Embryonic facial prominence (tissue), 1 donor: ENCODE data around the gene SURF4.

Experiments
- DNase-seq: peaks from one replicate; pipeline ENCODE4 v3.0.0-alpha.2; 2016; ENCODE audit errors: extremely low spot score

Gene SURF4

GRCh38 chr9:133352635-133353340 lies 23.1 kb downstream of the SURF4 start:
- DNase-seq: no peak

- DNase-seq: no peak
Measured at GRCh38 chr9:133351908-133352634, 23.8 kb downstream of the SURF4 start.

- DNase-seq: no peak
Measured at GRCh38 chr9:133351526-133351907, 24.3 kb downstream of the SURF4 start.

DNA sequence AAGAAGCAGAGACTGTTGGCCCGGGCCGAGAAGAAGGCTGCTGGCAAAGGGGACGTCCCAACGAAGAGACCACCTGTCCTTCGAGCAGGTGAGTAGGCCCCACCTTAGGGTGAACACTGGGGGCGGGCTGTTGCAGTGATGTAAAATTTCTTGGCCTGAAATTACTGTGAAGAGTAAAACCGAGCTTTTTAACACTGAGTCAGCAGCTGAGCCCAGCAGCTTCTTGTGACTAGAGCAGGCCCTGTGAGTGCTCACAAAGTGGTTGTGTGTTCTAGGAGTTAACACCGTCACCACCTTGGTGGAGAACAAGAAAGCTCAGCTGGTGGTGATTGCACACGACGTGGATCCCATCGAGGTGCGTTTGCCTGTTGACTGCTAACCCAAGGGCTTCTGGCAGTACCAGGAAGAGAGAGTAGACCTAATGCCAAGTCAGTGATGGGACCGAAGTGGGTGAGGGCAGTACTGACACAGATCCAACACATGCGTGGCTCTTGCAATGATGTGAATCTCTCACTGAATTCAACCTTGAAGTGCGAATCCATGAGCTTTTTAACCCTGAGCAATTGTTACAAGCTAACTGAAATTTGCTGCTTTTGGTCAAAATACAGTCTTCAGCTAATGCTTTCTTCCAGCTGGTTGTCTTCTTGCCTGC lies 25.8 kb downstream of the SURF4 start:
- no peak for DNase-seq

DNA sequence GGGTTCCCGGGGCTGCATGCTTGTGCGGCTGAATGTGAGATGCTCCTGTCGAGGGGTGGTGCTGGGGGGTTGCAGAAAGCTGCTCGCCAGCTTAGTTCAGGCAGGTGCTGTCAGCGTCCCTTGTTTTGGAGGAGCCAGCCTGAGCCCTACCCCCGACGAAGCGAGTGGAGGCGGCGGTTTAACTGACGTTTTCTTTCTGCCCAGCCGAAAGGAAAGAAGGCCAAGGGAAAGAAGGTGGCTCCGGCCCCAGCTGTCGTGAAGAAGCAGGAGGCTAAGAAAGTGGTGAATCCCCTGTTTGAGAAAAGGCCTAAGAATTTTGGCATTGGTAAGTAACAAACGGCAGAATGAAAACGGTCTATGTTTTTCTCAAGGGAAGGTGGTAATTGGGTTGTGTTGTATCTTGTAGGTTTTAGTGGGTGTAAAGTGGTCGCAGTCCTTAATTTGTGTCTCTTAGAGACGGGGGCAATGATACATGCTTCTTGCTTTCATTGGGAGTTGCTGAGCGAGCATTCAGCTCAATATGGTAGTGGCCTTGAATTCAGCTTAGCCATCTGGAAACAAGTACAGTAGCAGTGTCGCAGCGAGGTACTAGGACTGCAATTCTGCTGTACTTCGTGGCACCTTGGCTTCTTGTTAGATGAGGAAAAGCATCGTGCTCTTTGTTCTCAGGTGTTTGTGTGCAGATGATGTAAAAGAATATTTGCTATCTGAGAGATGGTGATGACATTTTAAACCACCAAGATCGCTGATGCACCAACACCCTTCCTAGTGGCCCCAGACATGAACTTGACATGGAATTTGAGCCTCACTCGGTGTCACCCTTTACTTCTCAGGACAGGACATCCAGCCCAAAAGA lies 26.9 kb downstream of the SURF4 start:
- no peak for DNase-seq

GRCh38 chr9:133347985-133348717 lies 27.7 kb downstream of the SURF4 start, which contains the start of the genes MED22 and RPL7A:
TSS of gene MED22 (minus strand) at chr9:133348131. CDS start at chr9:133346662, 1,469 bp downstream.
TSS of gene RPL7A (plus strand) at chr9:133348218. CDS start at chr9:133348244, 26 bp downstream.
- DNase-seq: peak; percentile 95

DNA sequence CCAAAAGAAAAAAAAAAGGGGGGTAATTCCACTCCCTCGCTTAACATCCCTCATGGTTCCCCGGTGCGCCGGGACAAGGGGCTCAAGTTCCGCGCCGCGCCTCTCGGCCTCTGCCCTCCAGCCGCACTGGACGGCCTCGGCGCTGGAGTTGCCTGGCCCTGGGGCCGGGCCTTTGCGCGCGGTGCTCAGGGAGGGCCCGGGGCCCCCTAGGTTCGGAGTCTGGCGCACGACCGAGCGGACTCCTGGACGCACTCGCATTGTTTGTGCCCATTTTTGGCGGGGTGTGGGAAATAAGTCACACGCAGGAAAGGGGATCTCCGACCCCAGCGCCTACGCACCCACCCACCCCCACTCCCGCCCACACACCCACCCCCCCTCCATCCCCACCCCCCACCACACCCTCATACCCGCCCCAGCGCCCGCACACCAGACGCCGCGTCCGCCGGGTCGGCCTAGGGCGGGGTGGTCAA lies 28.3 kb downstream of the SURF4 start:
- no peak for DNase-seq

DNA sequence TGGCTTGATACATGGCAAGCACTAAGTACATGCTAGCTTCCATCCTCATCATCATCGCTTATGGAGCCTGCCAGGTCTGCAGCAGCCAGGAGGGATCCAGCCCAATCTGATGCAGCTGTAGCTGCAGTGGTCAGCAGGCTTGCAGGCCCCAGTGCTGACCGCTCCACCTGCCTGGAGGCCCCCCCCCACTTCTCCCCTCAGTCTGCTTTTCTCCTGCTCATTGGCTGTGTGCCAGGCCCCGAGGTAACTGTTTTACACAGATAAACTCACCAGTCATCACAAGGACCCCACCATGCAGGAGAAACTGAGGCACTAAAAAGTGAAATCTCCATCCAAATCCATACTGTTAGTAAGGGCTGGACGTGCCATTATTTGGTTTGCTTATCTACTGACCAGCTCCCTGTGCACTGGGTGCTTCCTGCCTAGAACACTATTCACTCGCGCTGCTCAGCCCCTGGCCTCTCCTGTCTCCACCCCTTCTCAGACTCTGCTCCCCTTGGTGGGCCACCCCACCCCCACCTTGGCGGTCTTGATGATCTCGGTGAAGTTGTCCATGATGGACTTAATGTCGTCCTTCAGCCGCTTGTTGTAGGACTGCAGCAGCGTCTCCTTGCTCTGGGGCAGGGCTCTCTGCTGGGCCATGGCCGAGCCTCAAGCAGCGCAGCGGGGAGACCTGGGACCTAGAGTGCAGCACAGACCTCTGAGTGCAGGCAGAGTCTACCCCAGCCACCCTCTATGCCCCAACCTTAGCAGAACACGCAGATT lies 29.7 kb downstream of the SURF4 start:
- no peak for DNase-seq

GRCh38 chr9:133345596-133345995 lies 30.3 kb downstream of the SURF4 start:
- DNase-seq: no peak

DNA sequence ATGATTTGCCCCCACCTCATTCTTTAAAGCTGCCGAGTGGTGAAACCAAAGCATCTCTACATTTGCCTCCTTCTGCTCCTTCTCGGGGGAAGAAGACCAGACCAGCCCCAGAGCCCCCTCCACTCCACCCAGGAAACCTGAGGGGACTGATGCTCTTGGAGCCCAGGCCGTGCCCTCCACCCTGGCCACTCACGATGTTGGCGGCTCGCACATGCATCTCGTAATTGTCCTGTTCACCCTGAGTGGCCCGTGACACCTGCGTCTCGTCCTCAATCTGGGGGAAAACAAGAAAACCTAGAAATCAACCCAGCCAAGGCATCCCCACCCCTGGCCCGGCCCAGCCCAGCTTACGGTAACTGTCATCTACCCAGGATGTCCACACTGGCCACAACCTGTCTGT lies 30.9 kb downstream of the SURF4 start:
- no peak for DNase-seq

DNA sequence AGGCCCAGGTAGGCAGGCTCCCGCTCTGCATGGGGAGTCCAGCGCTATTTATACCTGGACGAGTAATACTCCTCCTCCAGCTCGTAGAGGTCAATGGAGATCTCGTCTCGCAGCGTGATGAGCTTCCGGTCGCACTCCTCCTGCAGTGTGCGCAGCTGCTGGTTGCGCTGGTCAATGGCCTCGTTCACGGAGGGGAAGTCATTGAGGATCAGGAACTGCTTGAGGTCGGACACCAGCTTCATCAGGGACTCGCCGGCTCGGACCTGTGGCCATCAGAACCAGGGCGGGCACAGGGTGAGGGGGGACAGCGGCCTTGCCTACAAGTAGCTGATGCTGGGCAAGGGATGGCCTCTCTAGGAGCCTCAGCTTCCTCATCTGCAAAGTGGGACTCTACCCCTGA lies 31.8 kb downstream of the SURF4 start:
- DNase-seq: no peak

- no peak for DNase-seq
Measured at GRCh38 chr9:133342570-133342969, 33.3 kb downstream of the SURF4 start.

DNA sequence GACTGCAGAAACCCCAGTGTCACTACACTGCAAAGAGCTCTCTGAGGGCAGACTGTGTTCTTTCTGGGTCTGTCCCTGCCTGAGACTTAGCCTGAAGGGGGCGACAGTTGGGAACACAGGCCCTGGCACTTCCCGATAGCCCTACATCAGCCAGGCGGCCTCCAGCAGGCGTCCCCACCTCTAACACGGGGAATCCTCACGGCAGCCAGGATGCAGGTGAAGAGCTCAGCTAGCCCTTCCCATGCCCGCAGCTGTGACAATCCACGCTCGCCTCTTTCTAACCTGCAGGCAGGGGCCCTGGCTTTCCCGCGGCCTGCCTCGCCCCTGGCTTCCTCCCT lies 33.8 kb downstream of the SURF4 start:
- DNase-seq: no peak

- no peak for DNase-seq
Measured at GRCh38 chr9:133341369-133342068, 34.3 kb downstream of the SURF4 start.

DNA sequence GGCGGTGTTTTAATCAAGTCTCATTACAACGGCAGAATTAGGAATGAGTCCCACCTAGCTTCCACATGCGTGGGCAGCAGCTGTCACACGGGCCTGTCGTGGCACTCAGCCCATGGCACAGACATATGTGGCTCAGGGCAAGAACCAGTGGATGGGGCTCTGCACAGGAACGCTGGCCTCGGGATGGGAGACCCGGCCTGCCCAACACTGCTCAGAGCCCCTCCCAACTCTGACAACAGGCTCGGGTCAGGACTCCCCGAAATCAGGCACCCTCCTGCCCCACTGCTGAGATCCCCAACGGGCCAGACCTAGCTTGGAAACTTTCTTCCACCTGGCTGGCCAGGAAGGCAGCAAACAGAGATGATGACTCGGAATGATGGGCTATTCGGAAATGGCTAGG lies 34.9 kb downstream of the SURF4 start:
- DNase-seq: no peak

GRCh38 chr9:133340256-133340655 lies 35.6 kb downstream of the SURF4 start:
- DNase-seq: no peak

GRCh38 chr9:133339641-133340040 lies 36.2 kb downstream of the SURF4 start:
- DNase-seq: no peak

GRCh38 chr9:133335924-133336811 lies 39.7 kb downstream of the SURF4 start, which contains the start of gene SURF6:
TSS of gene SURF6 (minus strand) at chr9:133336188. CDS start at chr9:133336132, 56 bp downstream.
- DNase-seq: peak; percentile 78
